LNCaP clone FGC (cell line): Measurements from ENCODE around the gene PHACTR3.

Experiments used
- DNase-seq: peaks from one replicate; pipeline ENCODE4 v3.0.0-alpha.2; 2011; ENCODE audit warnings: low read depth
- H3K4me3 ChIP-seq: 2 replicates; pipeline ENCODE4 v1.5.1; 2011; ENCODE audit warnings: mild to moderate bottlenecking, low read depth, low read length, control low read depth
- CTCF ChIP-seq: IDR thresholded peaks from 2 replicates; pipeline ENCODE4 v1.5.1; 2012; ENCODE audit warnings: mild to moderate bottlenecking; ENCODE audit not compliant: control insufficient read depth, insufficient read depth; ENCODE audit errors: extremely low read depth

The PHACTR3 gene

DNA sequence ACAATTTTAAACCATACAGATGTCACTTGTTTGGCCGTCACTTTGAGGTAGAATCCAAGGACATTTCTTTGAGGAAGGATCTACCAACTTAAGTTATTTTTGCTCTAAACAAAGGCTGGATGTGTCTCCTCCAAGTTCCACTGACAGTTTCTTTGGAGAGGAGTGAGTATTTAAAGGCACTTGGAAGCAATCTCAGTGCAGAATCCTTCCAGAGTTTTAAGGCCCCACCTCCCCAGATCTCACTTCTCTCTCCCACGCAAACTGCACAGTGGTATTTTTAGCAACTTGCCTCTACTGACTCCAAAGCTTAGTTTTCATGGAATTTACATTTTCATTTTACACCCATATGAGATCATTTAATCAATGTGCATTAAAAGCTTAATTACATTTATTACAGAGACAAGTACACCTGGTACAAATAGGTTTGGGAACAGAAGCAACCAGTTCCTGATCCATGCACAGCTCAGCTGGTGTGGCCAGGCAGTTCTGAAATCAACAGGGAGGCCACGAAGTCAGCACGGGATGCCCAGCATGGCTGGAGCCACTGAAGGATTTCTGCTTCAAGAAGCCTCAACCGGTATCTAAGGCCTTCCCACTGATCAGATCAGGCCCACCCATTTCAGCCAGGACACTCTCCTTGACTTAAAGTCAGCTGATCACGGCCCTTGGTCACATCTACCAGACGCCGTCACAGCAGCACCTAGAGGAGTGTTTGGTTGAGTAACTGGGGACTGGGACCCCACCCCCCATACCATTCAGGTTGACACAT, 219.3 kb downstream of the PHACTR3 start:
- TF ChIP-seq CTCF = no peak
- no peak overlapping the region for H3K4me3 ChIP-seq
- DNase-seq = no peak

GRCh38 chr20:59824711-59825562, 220.6 kb downstream of the PHACTR3 start:
- no peak for TF ChIP-seq CTCF
- DNase-seq = no peak
- H3K4me3 ChIP-seq = no peak overlapping the region

- no peak overlapping the region for H3K4me3 ChIP-seq
- DNase-seq = no peak
- TF ChIP-seq CTCF = no peak
Measured at GRCh38 chr20:59825563-59825920, 221.2 kb downstream of the PHACTR3 start.

GRCh38 chr20:59825944-59826759, 221.8 kb downstream of the PHACTR3 start:
- DNase-seq = peak; percentile 74
- H3K4me3 ChIP-seq = no peak overlapping the region
- TF ChIP-seq CTCF = no peak

DNA sequence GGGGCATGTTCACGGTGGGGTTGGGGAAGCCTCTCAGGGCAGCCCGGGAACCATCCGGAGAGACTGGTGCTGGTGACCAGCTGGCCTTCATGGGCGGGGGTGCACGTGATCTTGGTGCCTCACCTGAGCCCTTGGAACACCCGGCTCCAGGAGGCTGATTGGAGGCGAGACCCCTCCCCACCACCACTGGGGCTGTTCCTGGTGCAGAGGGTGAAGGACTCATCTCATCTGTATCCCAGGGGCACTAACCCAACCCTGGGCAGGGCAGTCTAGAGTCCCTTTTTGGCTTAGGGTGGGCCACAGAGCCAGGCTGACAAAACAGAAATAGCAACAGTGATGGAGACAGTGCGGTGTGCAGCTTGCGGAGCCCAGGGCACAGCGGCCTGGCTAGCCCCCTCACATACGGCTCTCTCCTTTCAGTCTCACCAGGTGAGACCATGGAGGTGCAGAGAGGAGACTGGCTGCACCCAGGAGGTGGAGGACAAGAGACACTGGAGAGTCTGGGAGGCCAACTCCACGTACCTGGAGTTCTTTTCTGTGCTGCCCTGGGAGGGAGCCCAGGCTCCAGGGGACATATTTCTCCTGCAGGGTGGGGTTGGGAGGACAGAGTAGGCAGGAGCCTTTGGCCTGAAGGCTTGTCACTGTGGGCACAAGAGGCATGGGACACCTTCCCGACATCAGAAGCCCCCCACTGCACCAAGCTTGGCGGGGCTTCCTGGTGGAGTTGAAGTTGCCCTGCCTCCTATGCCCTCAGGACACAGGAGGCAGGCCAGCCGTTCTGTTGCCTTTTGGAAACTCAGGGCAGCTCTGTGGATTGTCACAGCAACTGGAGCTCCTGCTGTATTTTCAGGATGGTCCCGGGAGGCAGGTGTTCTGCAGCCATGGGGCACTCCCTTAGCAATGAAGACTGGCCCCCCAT, 223.1 kb downstream of the PHACTR3 start:
- TF ChIP-seq CTCF = no peak
- no peak for DNase-seq
- H3K4me3 ChIP-seq = no peak overlapping the region
